ENCODE results near the gene COL23A1. TPM values are rescaled to one million over a fixed set of nuclear protein-coding genes. Genes with fewer than 3 reads are reported as not detected.

The COL23A1 gene
- total and polyA plus RNA-seq, 2 donors (not counting 1 experiment from before 2014, with no cell fraction given): 0.20 TPM; not detected in 1

GRCh38 chr5:178519804-178520203 is 70.4 kb downstream of the COL23A1 start:
- 100% methylated on average over 2 of the region's 2 CpGs for WGBS (ENCODE audit: insufficient coverage)
- Mint-ChIP-seq H3K9me3 (ENCODE audit: insufficient read depth) (peaks cover 5% of the 10 kb centered on the region), H3K27ac (no peak overlapping the region), H3K4me1 (no peaks in the 10 kb centered on the region), H3K4me3 (no peak overlapping the region), H3K27me3 (peaks cover 11% of the 10 kb centered on the region)
- ATAC-seq (ENCODE audit: low read depth) (no peak), DNase-seq (no peak)
- Histone ChIP-seq H3K9ac (ENCODE audit: low read length) (no peak overlapping the region), H3K9me3 (ENCODE audit: control extremely low read depth in 1 of 3, control insufficient read depth in 2 of 3, insufficient read depth in 1 of 3, low read length in 2 of 3) (peaks cover 0 to 4% (median 0%) of the 10 kb centered on the region in 3 donors), H3K4me1 (ENCODE audit: control insufficient read depth in 2 of 2, insufficient read depth in 2 of 2, low read length in 2 of 2) (no peaks in the 10 kb centered on the region), H3K27me3 (replicated peaks in 1 of 4; ENCODE audit: control extremely low read depth in 1 of 4, control insufficient read depth in 3 of 4, insufficient read depth in 4 of 4, low read length in 3 of 4) (no peaks in the 10 kb centered on the region), H4K20me1 (ENCODE audit: control insufficient read depth, insufficient read depth, low read length, poor library complexity, severe bottlenecking) (no peaks in the 10 kb centered on the region), H3K4me3 (ENCODE audit: control extremely low read depth in 1 of 5, extremely low read depth in 1 of 5, insufficient read depth in 1 of 5, low read depth in 2 of 5, low read length in 4 of 5) (no peak overlapping the region), H3K36me3 (replicated peaks in 1 of 2; ENCODE audit: control extremely low read depth in 1 of 2, control insufficient read depth in 1 of 2, extremely low read depth in 1 of 2, insufficient read depth in 2 of 2, low read length in 1 of 2) (no peaks in the 10 kb centered on the region), H2AFZ (ENCODE audit: insufficient read depth, low read depth, low read length, poor library complexity, severe bottlenecking) (no peak overlapping the region), H3K4me2 (replicated peaks; ENCODE audit: low read depth, low read length, poor library complexity, severe bottlenecking) (no peak overlapping the region), H3K79me2 (ENCODE audit: control insufficient read depth, insufficient read depth, low read length) (no peaks in the 10 kb centered on the region), H3K27ac (ENCODE audit: low read length in 2 of 2) (no peak overlapping the region)
- ChIA-PET CTCF (no interaction called here), POLR2A (no interaction called here)
- intact Hi-C loops (cut with micrococcal nuclease): no loop called here
- TF ChIP-seq EZH2 (IDR thresholded peaks at IDR 0.05; ENCODE audit: borderline replicate concordance, insufficient read depth, low read depth, low read length, poor library complexity, severe bottlenecking): no peak
- TF ChIP-seq CTCF (IDR thresholded peaks at IDR 0.05): no peak

- Histone ChIP-seq H3K27me3 (replicated peaks in 1 of 4; ENCODE audit: control extremely low read depth in 1 of 4, control insufficient read depth in 3 of 4, insufficient read depth in 4 of 4, low read length in 3 of 4) (no peaks in the 10 kb centered on the region), H4K20me1 (ENCODE audit: control insufficient read depth, insufficient read depth, low read length, poor library complexity, severe bottlenecking) (no peaks in the 10 kb centered on the region), H3K36me3 (replicated peaks in 1 of 2; ENCODE audit: control extremely low read depth in 1 of 2, control insufficient read depth in 1 of 2, extremely low read depth in 1 of 2, insufficient read depth in 2 of 2, low read length in 1 of 2) (no peaks in the 10 kb centered on the region), H3K4me3 (ENCODE audit: control extremely low read depth in 1 of 5, extremely low read depth in 1 of 5, insufficient read depth in 1 of 5, low read depth in 2 of 5, low read length in 4 of 5) (no peak overlapping the region), H3K27ac (ENCODE audit: low read length in 2 of 2) (no peak overlapping the region), H3K4me2 (replicated peaks; ENCODE audit: low read depth, low read length, poor library complexity, severe bottlenecking) (no peak overlapping the region), H2AFZ (ENCODE audit: insufficient read depth, low read depth, low read length, poor library complexity, severe bottlenecking) (no peak overlapping the region), H3K9ac (ENCODE audit: low read length) (no peak overlapping the region), H3K79me2 (ENCODE audit: control insufficient read depth, insufficient read depth, low read length) (no peaks in the 10 kb centered on the region), H3K4me1 (ENCODE audit: control insufficient read depth in 2 of 2, insufficient read depth in 2 of 2, low read length in 2 of 2) (no peaks in the 10 kb centered on the region), H3K9me3 (ENCODE audit: control extremely low read depth in 1 of 3, control insufficient read depth in 2 of 3, insufficient read depth in 1 of 3, low read length in 2 of 3) (peaks cover 0 to 4% (median 0%) of the 10 kb centered on the region in 3 donors)
- DNase-seq (no peak), ATAC-seq (ENCODE audit: low read depth) (no peak)
- Mint-ChIP-seq H3K27ac (no peak overlapping the region), H3K27me3 (peaks cover 13% of the 10 kb centered on the region), H3K4me1 (no peaks in the 10 kb centered on the region), H3K9me3 (ENCODE audit: insufficient read depth) (peaks cover 5% of the 10 kb centered on the region), H3K4me3 (no peak overlapping the region)
- ChIA-PET POLR2A (no interaction called here), CTCF (no interaction called here)
- WGBS (ENCODE audit: insufficient coverage): 92% methylated on average over 4 of the region's 6 CpGs
- intact Hi-C loops (cut with micrococcal nuclease): no loop called here
- no peak for TF ChIP-seq CTCF (IDR thresholded peaks at IDR 0.05)
- no peak for TF ChIP-seq EZH2 (IDR thresholded peaks at IDR 0.05; ENCODE audit: borderline replicate concordance, insufficient read depth, low read depth, low read length, poor library complexity, severe bottlenecking)
Observed at GRCh38 chr5:178519155-178519554, 71.0 kb downstream of the COL23A1 start.

Measured in B cell (primary cell).